IPS-20b (cell line): ENCODE results near the gene PSMB8.
"Not testable (repeated sequence)": the region's sequence is repeated elsewhere in the genome, so short reads cannot be mapped to it uniquely, and the experiment has no call there.

Source experiments
- H3K27ac ChIP-seq: one replicate; pipeline ENCODE4 v1.5.1; 2013; ENCODE audit warnings: low read length
- H3K27me3 ChIP-seq: 2 replicates; pipeline ENCODE4 v1.6.1; 2013; ENCODE audit warnings: mild to moderate bottlenecking, low read length, inconsistent platforms; ENCODE audit not compliant: insufficient read depth
- H3K36me3 ChIP-seq: 2 replicates; pipeline ENCODE4 v1.6.1; 2013; ENCODE audit warnings: low read depth, mild to moderate bottlenecking, inconsistent platforms, low read length, moderate library complexity; ENCODE audit not compliant: insufficient read depth
- H3K4me1 ChIP-seq: 2 replicates; pipeline ENCODE4 v1.6.1; 2013; ENCODE audit warnings: mild to moderate bottlenecking, control low read depth, inconsistent platforms, low read length, moderate library complexity; ENCODE audit not compliant: insufficient read depth
- H3K4me3 ChIP-seq: 2 replicates; pipeline ENCODE4 v1.5.1; 2013; ENCODE audit warnings: mild to moderate bottlenecking, low read length, inconsistent platforms
- H3K9ac ChIP-seq: 2 replicates; pipeline ENCODE4 v1.6.1; 2013; ENCODE audit warnings: low read depth, mild to moderate bottlenecking, inconsistent platforms, low read length, moderate library complexity
- H3K9me3 ChIP-seq: 2 replicates; pipeline ENCODE4 v1.6.1; 2013; ENCODE audit warnings: mild to moderate bottlenecking, low read depth, low read length, inconsistent platforms; ENCODE audit not compliant: insufficient read depth

The PSMB8 gene

GRCh38 chr6:32876603-32877002 is 32.8 kb upstream of the PSMB8 start:
- Histone ChIP-seq H3K27ac (no peak overlapping the region), H3K36me3 (no peaks in the 10 kb centered on the region), H3K9me3 (no peaks in the 10 kb centered on the region), H3K9ac (no peak overlapping the region), H3K4me1 (no peaks in the 10 kb centered on the region), H3K27me3 (0 out of 2 replicates have a peak, but pooled peaks cover 6% of the 10 kb centered on the region), H3K4me3 (no peak overlapping the region)

- H3K9me3 ChIP-seq, H3K9ac ChIP-seq, H3K27ac ChIP-seq, H3K36me3 ChIP-seq, H3K4me3 ChIP-seq, H3K4me1 ChIP-seq: not testable (repeated sequence)
- peaks cover 11% of the 10 kb centered on the region; the same call in 1 of the 2 replicates for H3K27me3 ChIP-seq
Measured at GRCh38 chr6:32873947-32874346, 30.1 kb upstream of the PSMB8 start.

GRCh38 chr6:32868257-32868788 is 24.5 kb upstream of the PSMB8 start:
- no peak overlapping the region for H3K9ac ChIP-seq
- H3K27me3 ChIP-seq = peaks cover 11% of the 10 kb centered on the region
- no peaks in the 10 kb centered on the region for H3K36me3 ChIP-seq
- no peaks in the 10 kb centered on the region for H3K4me1 ChIP-seq
- H3K27ac ChIP-seq = no peak overlapping the region
- H3K9me3 ChIP-seq = no peaks in the 10 kb centered on the region
- H3K4me3 ChIP-seq = no peak overlapping the region

GRCh38 chr6:32867554-32868256 is 23.9 kb upstream of the PSMB8 start:
- H3K27me3 ChIP-seq = peaks cover 11% of the 10 kb centered on the region
- H3K9ac ChIP-seq = no peak overlapping the region
- H3K4me3 ChIP-seq = no peak overlapping the region
- no peak overlapping the region for H3K27ac ChIP-seq
- H3K36me3 ChIP-seq = no peaks in the 10 kb centered on the region
- H3K4me1 ChIP-seq = no peaks in the 10 kb centered on the region
- H3K9me3 ChIP-seq = no peaks in the 10 kb centered on the region

- H3K9ac ChIP-seq = no peak overlapping the region
- no peak overlapping the region for H3K27ac ChIP-seq
- H3K36me3 ChIP-seq = no peaks in the 10 kb centered on the region
- no peak overlapping the region for H3K4me3 ChIP-seq
- H3K9me3 ChIP-seq = no peaks in the 10 kb centered on the region
- no peaks in the 10 kb centered on the region for H3K4me1 ChIP-seq
- H3K27me3 ChIP-seq = peaks cover 11% of the 10 kb centered on the region
Measured at GRCh38 chr6:32867022-32867477, 23.2 kb upstream of the PSMB8 start.

- Histone ChIP-seq H3K4me1 (peaks cover 1% of the 10 kb centered on the region; the same call in 1 of the 2 replicates), H3K4me3 (no peak overlapping the region), H3K27me3 (peaks cover 11% of the 10 kb centered on the region), H3K36me3 (no peaks in the 10 kb centered on the region), H3K9me3 (no peaks in the 10 kb centered on the region), H3K27ac (no peak overlapping the region), H3K9ac (no peak overlapping the region)
Measured at GRCh38 chr6:32865724-32866443, 22.0 kb upstream of the PSMB8 start.

- Histone ChIP-seq H3K4me1 (peaks cover 5% of the 10 kb centered on the region; the same call in 1 of the 2 replicates), H3K4me3 (no peak overlapping the region), H3K9me3 (no peaks in the 10 kb centered on the region), H3K9ac (no peak overlapping the region), H3K36me3 (no peaks in the 10 kb centered on the region), H3K27ac (no peak overlapping the region), H3K27me3 (peaks cover 6% of the 10 kb centered on the region)
Measured at GRCh38 chr6:32862725-32863124, 18.9 kb upstream of the PSMB8 start.

- Histone ChIP-seq H3K9ac (peak overlapping the region; percentile 38; the same call in 1 of the 2 replicates), H3K27me3 (peaks cover 21% of the 10 kb centered on the region), H3K9me3 (no peaks in the 10 kb centered on the region), H3K4me1 (peaks cover 5% of the 10 kb centered on the region; the same call in 1 of the 2 replicates), H3K36me3 (no peaks in the 10 kb centered on the region), H3K4me3 (no peak overlapping the region), H3K27ac (no peak overlapping the region)
Measured at GRCh38 chr6:32860674-32861073, 16.8 kb upstream of the PSMB8 start.

- Histone ChIP-seq H3K36me3 (no peaks in the 10 kb centered on the region), H3K9ac (no peak overlapping the region), H3K27ac (no peak overlapping the region), H3K4me3 (no peak overlapping the region), H3K9me3 (no peaks in the 10 kb centered on the region), H3K4me1 (peaks cover 5% of the 10 kb centered on the region; the same call in 1 of the 2 replicates), H3K27me3 (peaks cover 45% of the 10 kb centered on the region)
Measured at GRCh38 chr6:32858194-32858593, 14.3 kb upstream of the PSMB8 start.

- peaks cover 5% of the 10 kb centered on the region; the same call in 1 of the 2 replicates for H3K4me1 ChIP-seq
- H3K9me3 ChIP-seq = no peaks in the 10 kb centered on the region
- H3K9ac ChIP-seq = no peak overlapping the region
- no peak overlapping the region for H3K4me3 ChIP-seq
- H3K27ac ChIP-seq = no peak overlapping the region
- H3K27me3 ChIP-seq = peaks cover 54% of the 10 kb centered on the region
- no peaks in the 10 kb centered on the region for H3K36me3 ChIP-seq
Measured at GRCh38 chr6:32857156-32857891, 13.5 kb upstream of the PSMB8 start.

- peaks cover 1% of the 10 kb centered on the region; the same call in 1 of the 2 replicates for H3K4me1 ChIP-seq
- 0 out of 2 replicates have a peak, but pooled peaks cover 2% of the 10 kb centered on the region for H3K36me3 ChIP-seq
- H3K27me3 ChIP-seq = peaks cover 71% of the 10 kb centered on the region
- H3K9me3 ChIP-seq = no peaks in the 10 kb centered on the region
- no peak overlapping the region for H3K4me3 ChIP-seq
- no peak overlapping the region for H3K27ac ChIP-seq
- no peak overlapping the region for H3K9ac ChIP-seq
Measured at GRCh38 chr6:32855467-32856174, 11.8 kb upstream of the PSMB8 start.
